GM18909 (cell line): ENCODE results near the gene AKR1E2.
"Not testable (repeated sequence)": the region's sequence is repeated elsewhere in the genome, so short reads cannot be mapped to it uniquely, and the experiment has no call there.

ENCODE experiments used
- ATAC-seq: cut with Tn5 transposase; IDR thresholded peaks from one replicate; pipeline ENCODE4 v1.9.1; 2021; ENCODE audit warnings: mild to moderate bottlenecking; ENCODE audit not compliant: unreplicated experiment, poor library complexity

The AKR1E2 gene

GRCh38 chr10:4812046-4812445 is 14.0 kb upstream of the AKR1E2 start:
- ATAC-seq = no peak

GRCh38 chr10:4813023-4813422 is 13.0 kb upstream of the AKR1E2 start:
- ATAC-seq = no peak

GRCh38 chr10:4813496-4813895 is 12.5 kb upstream of the AKR1E2 start:
- no peak for ATAC-seq

GRCh38 chr10:4815646-4816180 is 10.3 kb upstream of the AKR1E2 start:
- not testable (repeated sequence) for ATAC-seq

- no peak for ATAC-seq
Measured at GRCh38 chr10:4816966-4817365, 9.0 kb upstream of the AKR1E2 start.

GRCh38 chr10:4819067-4819466 is 6.9 kb upstream of the AKR1E2 start:
- no peak for ATAC-seq

- ATAC-seq = no peak
Measured at GRCh38 chr10:4819707-4820106, 6.3 kb upstream of the AKR1E2 start.

- ATAC-seq = no peak
Measured at GRCh38 chr10:4820804-4821401, 5.1 kb upstream of the AKR1E2 start.

- no peak for ATAC-seq
Measured at GRCh38 chr10:4822208-4822607, 3.8 kb upstream of the AKR1E2 start.

- no peak for ATAC-seq
Measured at GRCh38 chr10:4824791-4825310, 1.2 kb upstream of the AKR1E2 start.

- no peak for ATAC-seq
Measured at GRCh38 chr10:4825456-4825867, 545 bp upstream of the AKR1E2 start.

- no peak for ATAC-seq
Measured at GRCh38 chr10:4826792-4827324, 851 bp downstream of the AKR1E2 start.

GRCh38 chr10:4828005-4828404 is 2.0 kb downstream of the AKR1E2 start:
- no peak for ATAC-seq

GRCh38 chr10:4830551-4830950 is 4.5 kb downstream of the AKR1E2 start:
- ATAC-seq = no peak

- no peak for ATAC-seq
Measured at GRCh38 chr10:4831091-4831490, 5.1 kb downstream of the AKR1E2 start.

- ATAC-seq = no peak
Measured at GRCh38 chr10:4833286-4833685, 7.3 kb downstream of the AKR1E2 start.

GRCh38 chr10:4834898-4835405 is 8.9 kb downstream of the AKR1E2 start:
- no peak for ATAC-seq

- no peak for ATAC-seq
Measured at GRCh38 chr10:4835494-4835918, 9.5 kb downstream of the AKR1E2 start.

- no peak for ATAC-seq
Measured at GRCh38 chr10:4836416-4836969, 10.5 kb downstream of the AKR1E2 start.

- no peak for ATAC-seq
Measured at GRCh38 chr10:4837551-4837950, 11.5 kb downstream of the AKR1E2 start.

GRCh38 chr10:4838743-4839142 is 12.7 kb downstream of the AKR1E2 start:
- ATAC-seq = no peak
